ENCODE data around the gene FBXO15. TPM values are rescaled to one million over a fixed set of nuclear protein-coding genes. Genes with fewer than 3 reads are reported as not detected.

Gene FBXO15
- polyA plus RNA-seq, 3 donors = 3.4 to 6.2 (median 4.2) TPM

Other genes starting within 250 kb of the FBXO15 start
- gene TIMM21, start 689 bp upstream of the FBXO15 start, polyA plus RNA-seq (ENCODE audit: insufficient read length in 3 of 3) = 10 to 100 TPM; 60.0 to 70.3 (median 68.8) TPM
- gene CYB5A, start 144.1 kb upstream of the FBXO15 start, polyA plus RNA-seq (ENCODE audit: insufficient read length in 3 of 3) = 100 to 1,000 TPM; 263 to 275 (median 275) TPM
- gene C18orf63, start 168.0 kb upstream of the FBXO15 start, polyA plus RNA-seq (ENCODE audit: insufficient read length in 3 of 3) = under 1 TPM; 0.17 to 0.47 (median 0.39) TPM